HepG2 (cell line): Measurements from ENCODE around the gene MTMR3. TPM values are rescaled to one million over a fixed set of nuclear protein-coding genes. Genes with fewer than 3 reads are reported as not detected.

Experiments
- ATAC-seq: fragments of 200-7000 bp; cut with Tn5 transposase; 3 replicates; pipeline ENCODE4 v1.9.1; 2020; ENCODE audit warnings: mild to moderate bottlenecking, moderate library complexity
- BruUV-seq: library from RNA; stranded (reverse); fragments of 400-500 nt; replicated peaks from 2 replicates; lab custom pipeline; 2021; lab: Mats Ljungman, UMichigan
- CTCF ChIA-PET: fragments of 300-600 bp; formaldehyde crosslinking; extraction: SDS; loops from one replicate; lab custom pipeline; 2021; ENCODE audit warnings: low total read pairs, inconsistent platforms, low intra/inter-chr PET ratio; lab: Yijun Ruan, JAX
- POLR2A ChIA-PET: fragments of 350-600 bp; sonication (Branson Sonifier 250); formaldehyde crosslinking; loops from one replicate; lab custom pipeline; 2020; ENCODE audit warnings: antibody characterized with exemption, inconsistent platforms; lab: Yijun Ruan, JAX
- DNase-seq: peaks from one replicate; pipeline ENCODE4 v3.0.0-alpha.2; 2015; ENCODE audit warnings: low spot score
- FAIRE-seq: peaks from 3 replicates; lab custom pipeline; 2011; peaks lifted over from hg19 to GRCh38; lab: Jason Lieb, UNC
- H2AFZ ChIP-seq: one replicate; pipeline ENCODE4 v1.6.1; 2011; ENCODE audit warnings: low read length, inconsistent platforms
- H3K27ac ChIP-seq: fragments of 300-600 bp; 3 replicates; pipeline ENCODE4 v1.8.0; 2011; ENCODE audit warnings: mixed run types, mild to moderate bottlenecking, mixed read lengths, low read length, inconsistent platforms; ENCODE audit not compliant: insufficient read depth; ENCODE audit errors: extremely low read length
- H3K27me3 ChIP-seq, 2 experiments: fragments of 200-600 bp in 1 of 2; 2 replicates in 1 of 2; 3 replicates in 1 of 2; pipeline versions ENCODE4 v1.6.0 to v1.8.0; 2011; ENCODE audit warnings: low read length in 2 of 2, mild to moderate bottlenecking in 2 of 2, moderate library complexity in 2 of 2, inconsistent platforms in 1 of 2; ENCODE audit not compliant: insufficient read depth in 2 of 2, control insufficient read depth in 1 of 2
- H3K36me3 ChIP-seq, 2 experiments: fragments of 200-600 bp in 1 of 2; replicated peaks in 1 of 2; 2 replicates in 1 of 2; 3 replicates in 1 of 2; pipeline versions ENCODE4 v1.5.1 to v1.8.0; 2011; ENCODE audit warnings: low read length in 2 of 2, inconsistent platforms in 1 of 2; ENCODE audit not compliant: insufficient read depth in 2 of 2, control insufficient read depth in 1 of 2
- H3K4me1 ChIP-seq: 2 replicates; pipeline ENCODE4 v1.5.1; 2012; ENCODE audit warnings: low read length, inconsistent platforms; ENCODE audit not compliant: insufficient read depth
- H3K4me2 ChIP-seq: 2 replicates; pipeline ENCODE4 v1.6.0; 2011; ENCODE audit warnings: low read depth, low read length, inconsistent platforms
- H3K4me3 ChIP-seq, 3 experiments: fragments of 200-600 bp in 1 of 3; sonication (generic), shearing (Covaris generic) in 1 of 3; replicated peaks in 1 of 3; 2 replicates each; pipeline ENCODE4 v1.5.1; 2011 to 2016; ENCODE audit warnings: low read length in 3 of 3, inconsistent platforms in 2 of 3, low read depth in 2 of 3, mild to moderate bottlenecking in 2 of 3, control low read depth in 1 of 3, mixed read lengths in 1 of 3; ENCODE audit not compliant: insufficient read depth in 1 of 3
- H3K79me2 ChIP-seq: one replicate; pipeline ENCODE4 v1.6.1; 2011; ENCODE audit warnings: low read length, inconsistent platforms; ENCODE audit not compliant: insufficient read depth
- H3K9ac ChIP-seq: 2 replicates; pipeline ENCODE4 v1.6.0; 2011; ENCODE audit warnings: mild to moderate bottlenecking, low read depth, low read length, inconsistent platforms; ENCODE audit not compliant: insufficient read depth
- H3K9me3 ChIP-seq: 2 replicates; pipeline ENCODE4 v1.5.1; 2012; ENCODE audit warnings: mild to moderate bottlenecking, low read length
- H4K20me1 ChIP-seq: 2 replicates; pipeline ENCODE4 v1.6.0; 2011; ENCODE audit warnings: inconsistent platforms, mild to moderate bottlenecking, low read length, moderate library complexity; ENCODE audit not compliant: insufficient read depth
- ETV6 ChIP-seq: sonication (generic); formaldehyde crosslinking; conservative IDR thresholded peaks from 2 replicates; pipeline ENCODE4 v1.4.0; 2020; ENCODE audit warnings: missing genetic modification reagents
- GMEB1 ChIP-seq: sonication (generic); formaldehyde crosslinking; IDR thresholded peaks from 2 replicates; pipeline ENCODE4 v1.5.1; 2020; ENCODE audit warnings: missing genetic modification reagents, mild to moderate bottlenecking, borderline replicate concordance
- KAT8 ChIP-seq: IDR thresholded peaks from 2 replicates; pipeline ENCODE4 v1.6.1; 2016; ENCODE audit warnings: missing genetic modification reagents, missing compliant biosample characterization
- POLR2AphosphoS5 ChIP-seq: IDR thresholded peaks from 2 replicates; pipeline ENCODE4 v1.6.1; 2012; ENCODE audit warnings: low read depth, low read length
- TGIF2 ChIP-seq: IDR thresholded peaks from 2 replicates; pipeline ENCODE4 v1.6.1; 2016; ENCODE audit warnings: control low read depth, missing compliant biosample characterization
- THYN1 ChIP-seq: sonication (generic); formaldehyde crosslinking; IDR thresholded peaks from 2 replicates; pipeline ENCODE4 v1.8.1; 2023; ENCODE audit warnings: low read depth, mild to moderate bottlenecking, moderate library complexity, missing genetic modification reagents, borderline replicate concordance
- TRAFD1 ChIP-seq: sonication (generic); formaldehyde crosslinking; IDR thresholded peaks from 2 replicates; pipeline ENCODE4 v1.5.1; 2020; ENCODE audit warnings: missing genetic modification reagents, mild to moderate bottlenecking, borderline replicate concordance
- U2AF1 ChIP-seq: fragments of 200-400 bp; formaldehyde crosslinking; optimal IDR thresholded peaks from 2 replicates; pipeline ENCODE3; 2017; ENCODE audit warnings: mild to moderate bottlenecking, low read depth, low read length
- WIZ ChIP-seq: sonication (generic); formaldehyde crosslinking; IDR thresholded peaks from 2 replicates; pipeline ENCODE4 v1.5.1; 2020; ENCODE audit warnings: mild to moderate bottlenecking, missing genetic modification reagents
- ZNF512B ChIP-seq: sonication (generic); formaldehyde crosslinking; IDR thresholded peaks from 2 replicates; pipeline ENCODE4 v1.5.1; 2020; ENCODE audit warnings: missing genetic modification reagents, mild to moderate bottlenecking, borderline replicate concordance
- ZNF580 ChIP-seq: IDR thresholded peaks from 2 replicates; pipeline ENCODE4 v1.6.1; 2016; ENCODE audit warnings: low read depth, borderline replicate concordance
- ZNF773 ChIP-seq: sonication (generic); formaldehyde crosslinking; IDR thresholded peaks from 2 replicates; pipeline ENCODE4 v1.4.0; 2020; ENCODE audit warnings: missing genetic modification reagents, borderline replicate concordance
- WGBS: methylation state at CpG from one replicate; pipeline ENCODE4 v1.1.6; 2017; ENCODE audit warnings: low lambda C conversion rate; 5-methylcytosine and 5-hydroxymethylcytosine counted together
- in situ Hi-C: cut with HindIII; loops from 2 replicates; pipeline ENCODE4 v1.10.0; 2017; ENCODE audit warnings: low pct_unique_long_range_greater_than_20kb; ENCODE audit not compliant: extremely low pct_ligation_motif_present
- intact Hi-C: fragments of 100-400 bp; cut with micrococcal nuclease; formaldehyde crosslinking; loops from one replicate; pipeline ENCODE4 v1.10.0; 2022; ENCODE audit not compliant: unreplicated experiment
- polyA plus RNA-seq, 8 experiments: library from polyadenylated mRNA; depleted of rRNA in 3 of 8; stranded (reverse) in 7 of 8; unstranded in 1 of 8; fragments of >200 nt; fragmentation: Illumina TruSeq in 4 of 8; extraction: Trizol in 4 of 8; gene quantifications; 2 replicates each; pipeline versions ENCODE4 v1.2.1 to v1.2.3, GENCODE V29; 2011 to 2016; ENCODE audit warnings: low read depth in 4 of 8, missing spikeins in 1 of 8, mixed read lengths in 1 of 8; ENCODE audit not compliant: insufficient read depth in 1 of 8
- total RNA-seq, 5 experiments: library from RNA; depleted of rRNA; stranded (reverse); fragments of >200 nt; fragmentation: Illumina TruSeq; extraction: Trizol; gene quantifications; 2 replicates each; pipeline ENCODE4 v1.2.3, GENCODE V29; 2016; ENCODE audit warnings: low read depth in 1 of 5

The MTMR3 gene
- total and polyA plus RNA-seq, 2 of the 13 experiments (the other 11 are each of a cell fraction or from before 2014, with no cell fraction given): 12.6 to 24.8 TPM

- no peak for TF ChIP-seq ZNF580 (CRISPR knock-in tag)
- TF ChIP-seq U2AF1: no peak
- no peak for TF ChIP-seq POLR2AphosphoS5
- TF ChIP-seq ETV6 (CRISPR knock-in tag): no peak
These were observed 73.7 kb downstream of the MTMR3 start (continued) for GRCh38 chr22:29956680-29957079.

- Histone ChIP-seq H3K79me2 (peaks cover 5% of the 10 kb centered on the region), H3K36me3 (peaks cover 2 to 4% of the 10 kb centered on the region in 2 experiments; a peak in 3 of 5 replicates), H3K4me1 (no peaks in the 10 kb centered on the region), H3K4me2 (no peak overlapping the region), H4K20me1 (no peaks in the 10 kb centered on the region), H3K4me3 (no peak overlapping the region), H3K27me3 (no peaks in the 10 kb centered on the region), H3K9me3 (no peaks in the 10 kb centered on the region), H3K27ac (no peak overlapping the region), H2AFZ (no peak overlapping the region), H3K9ac (no peak overlapping the region)
- ChIA-PET CTCF (no interaction called here), POLR2A (no interaction called here)
- BruUV-seq: no TSS peak
- no peak for DNase-seq
- intact Hi-C loops: no loop called here
- in situ Hi-C loops: no loop called here
- 91% methylated on average over 2 of the region's 2 CpGs for WGBS
- no peak for FAIRE-seq
- TF ChIP-seq TRAFD1 (no peak), WIZ (CRISPR knock-in tag) (no peak), ZNF773 (CRISPR knock-in tag) (no peak), THYN1 (CRISPR knock-in tag) (no peak), ZNF512B (no peak), KAT8 (CRISPR knock-in tag) (no peak), GMEB1 (CRISPR knock-in tag) (no peak), TGIF2 (CRISPR knock-in tag) (no peak)
- ATAC-seq: no peak
These were observed 75.2 kb downstream of the MTMR3 start for GRCh38 chr22:29958170-29958569.
